Measurements from ENCODE around the gene ASZ1.

The ASZ1 gene

GRCh38 chr7:117385363-117386109, 41.8 kb downstream of the ASZ1 start:
- no peaks in the 10 kb centered on the region for H3K27me3 Mint-ChIP-seq (ENCODE audit: low read depth)
- no peaks in the 10 kb centered on the region for H3K4me1 Mint-ChIP-seq (ENCODE audit: low read depth)
- no peak overlapping the region for H3K27ac Mint-ChIP-seq
- H3K36me3 Mint-ChIP-seq (ENCODE audit: low read depth), result no peaks in the 10 kb centered on the region
- no peak overlapping the region for H3K4me3 Mint-ChIP-seq
- H3K9me3 Mint-ChIP-seq, result peaks cover 4% of the 10 kb centered on the region

GRCh38 chr7:117384688-117385362, 42.5 kb downstream of the ASZ1 start:
- Mint-ChIP-seq H3K4me1 (ENCODE audit: low read depth) (no peaks in the 10 kb centered on the region), H3K36me3 (ENCODE audit: low read depth) (no peaks in the 10 kb centered on the region), H3K4me3 (no peak overlapping the region), H3K27ac (no peak overlapping the region), H3K27me3 (ENCODE audit: low read depth) (no peaks in the 10 kb centered on the region), H3K9me3 (peaks cover 4% of the 10 kb centered on the region)

- H3K36me3 Mint-ChIP-seq (ENCODE audit: low read depth), result no peaks in the 10 kb centered on the region
- no peaks in the 10 kb centered on the region for H3K4me1 Mint-ChIP-seq (ENCODE audit: low read depth)
- H3K27ac Mint-ChIP-seq, result no peak overlapping the region
- no peaks in the 10 kb centered on the region for H3K27me3 Mint-ChIP-seq (ENCODE audit: low read depth)
- H3K9me3 Mint-ChIP-seq, result peaks cover 3% of the 10 kb centered on the region
- H3K4me3 Mint-ChIP-seq, result no peak overlapping the region
Observed at GRCh38 chr7:117383483-117384189, 43.7 kb downstream of the ASZ1 start.

- H3K27me3 Mint-ChIP-seq (ENCODE audit: low read depth), result no peaks in the 10 kb centered on the region
- no peak overlapping the region for H3K27ac Mint-ChIP-seq
- no peaks in the 10 kb centered on the region for H3K9me3 Mint-ChIP-seq
- no peaks in the 10 kb centered on the region for H3K4me1 Mint-ChIP-seq (ENCODE audit: low read depth)
- no peak overlapping the region for H3K4me3 Mint-ChIP-seq
- no peaks in the 10 kb centered on the region for H3K36me3 Mint-ChIP-seq (ENCODE audit: low read depth)
Observed at GRCh38 chr7:117383046-117383445, 44.2 kb downstream of the ASZ1 start.

- H3K27ac Mint-ChIP-seq, result no peak overlapping the region
- no peaks in the 10 kb centered on the region for H3K27me3 Mint-ChIP-seq (ENCODE audit: low read depth)
- H3K4me3 Mint-ChIP-seq, result no peak overlapping the region
- H3K4me1 Mint-ChIP-seq (ENCODE audit: low read depth), result no peaks in the 10 kb centered on the region
- no peaks in the 10 kb centered on the region for H3K36me3 Mint-ChIP-seq (ENCODE audit: low read depth)
- no peaks in the 10 kb centered on the region for H3K9me3 Mint-ChIP-seq
Observed at GRCh38 chr7:117381362-117381761, 45.9 kb downstream of the ASZ1 start.

- no peak overlapping the region for H3K4me3 Mint-ChIP-seq
- H3K27ac Mint-ChIP-seq, result no peak overlapping the region
- no peaks in the 10 kb centered on the region for H3K27me3 Mint-ChIP-seq (ENCODE audit: low read depth)
- H3K4me1 Mint-ChIP-seq (ENCODE audit: low read depth), result no peaks in the 10 kb centered on the region
- no peaks in the 10 kb centered on the region for H3K9me3 Mint-ChIP-seq
- no peaks in the 10 kb centered on the region for H3K36me3 Mint-ChIP-seq (ENCODE audit: low read depth)
Observed at GRCh38 chr7:117375380-117375779, 51.9 kb downstream of the ASZ1 start.

DNA sequence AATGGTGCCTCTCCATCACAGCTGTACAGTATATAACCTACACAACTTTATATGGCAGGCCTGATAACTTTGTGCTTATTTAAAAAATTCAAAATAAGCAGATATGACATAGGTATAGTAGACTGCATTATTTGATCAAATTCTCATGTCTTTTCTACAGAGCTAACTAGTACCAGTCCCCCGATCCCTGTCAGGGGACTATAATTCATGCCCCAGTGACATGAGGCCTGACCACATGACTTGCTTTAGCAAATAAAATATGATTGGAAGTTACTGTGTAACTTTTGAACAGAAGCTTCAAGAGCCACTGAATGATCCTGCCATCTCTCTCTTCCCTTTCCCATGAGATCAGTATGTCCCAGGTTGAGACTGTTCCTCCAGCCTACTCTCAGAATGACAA, 55.2 kb downstream of the ASZ1 start:
- no peak overlapping the region for H3K4me3 Mint-ChIP-seq
- no peaks in the 10 kb centered on the region for H3K4me1 Mint-ChIP-seq (ENCODE audit: low read depth)
- no peaks in the 10 kb centered on the region for H3K36me3 Mint-ChIP-seq (ENCODE audit: low read depth)
- no peaks in the 10 kb centered on the region for H3K27me3 Mint-ChIP-seq (ENCODE audit: low read depth)
- no peak overlapping the region for H3K27ac Mint-ChIP-seq
- H3K9me3 Mint-ChIP-seq, result no peaks in the 10 kb centered on the region

GRCh38 chr7:117364339-117365080, 62.8 kb downstream of the ASZ1 start:
- Mint-ChIP-seq H3K4me3 (no peak overlapping the region), H3K9me3 (no peaks in the 10 kb centered on the region), H3K4me1 (ENCODE audit: low read depth) (no peaks in the 10 kb centered on the region), H3K27ac (no peak overlapping the region), H3K36me3 (ENCODE audit: low read depth) (no peaks in the 10 kb centered on the region), H3K27me3 (ENCODE audit: low read depth) (no peaks in the 10 kb centered on the region)

DNA sequence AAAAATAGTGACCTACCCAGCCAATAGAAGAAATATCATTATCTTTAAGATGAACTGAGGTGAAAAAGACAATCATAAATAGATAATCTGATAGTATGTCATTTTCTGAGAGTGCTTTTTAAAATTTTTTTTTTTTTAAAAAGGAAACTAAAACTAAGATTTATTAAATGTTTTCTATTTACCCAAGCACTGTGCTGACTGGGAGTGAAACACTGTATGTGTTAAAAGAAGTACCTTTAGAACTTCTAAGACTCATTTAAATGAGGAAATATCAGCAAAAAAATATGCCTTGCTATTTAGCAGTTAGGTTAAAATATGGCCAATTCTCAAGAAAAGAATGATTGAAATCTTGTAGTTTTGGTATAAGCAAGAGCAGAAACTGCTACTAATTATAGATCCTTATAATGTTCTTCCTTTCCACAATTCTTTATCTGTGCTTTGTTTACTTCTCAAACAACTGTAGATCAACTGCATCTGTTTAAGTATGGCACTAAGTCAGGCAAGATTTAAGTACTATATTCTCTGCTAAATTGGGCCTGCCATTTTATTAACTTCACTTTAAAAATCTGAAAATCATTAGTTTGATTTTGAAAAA, 64.9 kb downstream of the ASZ1 start:
- H3K9me3 Mint-ChIP-seq, result no peaks in the 10 kb centered on the region
- H3K4me3 Mint-ChIP-seq, result no peak overlapping the region
- H3K27ac Mint-ChIP-seq, result no peak overlapping the region
- no peaks in the 10 kb centered on the region for H3K27me3 Mint-ChIP-seq (ENCODE audit: low read depth)
- no peaks in the 10 kb centered on the region for H3K36me3 Mint-ChIP-seq (ENCODE audit: low read depth)
- no peaks in the 10 kb centered on the region for H3K4me1 Mint-ChIP-seq (ENCODE audit: low read depth)

DNA sequence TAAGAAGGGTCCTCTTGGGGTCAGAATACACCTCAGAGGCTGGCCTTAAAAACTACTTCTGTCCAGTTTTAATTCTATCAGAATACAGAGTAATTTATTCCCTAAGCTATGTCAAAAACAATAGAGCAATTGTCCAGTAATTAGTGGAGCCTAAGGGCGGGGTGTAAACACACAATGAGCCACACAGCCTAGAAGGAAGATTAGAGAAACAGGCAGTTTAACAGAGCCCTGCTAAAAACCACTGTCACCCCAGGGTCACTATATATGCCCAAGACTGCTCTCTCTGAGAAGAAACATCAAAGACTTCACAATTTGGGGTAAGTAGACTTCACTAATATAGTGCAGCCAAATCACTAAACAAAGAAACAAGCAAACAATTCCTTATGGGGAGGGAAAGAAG, 77.3 kb downstream of the ASZ1 start:
- Mint-ChIP-seq H3K27me3 (ENCODE audit: low read depth) (no peaks in the 10 kb centered on the region), H3K4me3 (no peak overlapping the region), H3K27ac (no peak overlapping the region), H3K36me3 (ENCODE audit: low read depth) (no peaks in the 10 kb centered on the region), H3K9me3 (no peaks in the 10 kb centered on the region), H3K4me1 (ENCODE audit: low read depth) (no peaks in the 10 kb centered on the region)

DNA sequence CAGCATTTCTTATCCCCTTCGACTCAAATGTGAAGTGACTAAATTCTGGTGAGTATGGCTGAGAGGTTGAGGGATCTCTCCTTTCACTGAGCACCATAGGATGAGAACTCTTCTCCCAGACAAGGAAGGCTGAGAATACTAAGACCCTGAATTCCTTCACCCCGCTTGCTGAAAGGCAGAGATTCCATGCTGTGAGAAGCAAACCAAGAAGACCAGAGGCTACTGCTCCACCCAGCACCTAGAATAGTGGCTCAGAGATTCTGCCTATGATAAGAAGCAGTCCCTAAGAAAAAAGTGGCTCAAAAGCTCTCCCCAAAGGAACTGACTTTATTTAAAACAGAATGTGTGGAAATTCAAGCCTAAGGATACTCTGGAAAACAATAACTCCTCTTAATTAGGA, 77.7 kb downstream of the ASZ1 start:
- no peak overlapping the region for H3K27ac Mint-ChIP-seq
- H3K27me3 Mint-ChIP-seq (ENCODE audit: low read depth), result no peaks in the 10 kb centered on the region
- H3K9me3 Mint-ChIP-seq, result no peaks in the 10 kb centered on the region
- H3K4me1 Mint-ChIP-seq (ENCODE audit: low read depth), result no peaks in the 10 kb centered on the region
- H3K4me3 Mint-ChIP-seq, result no peak overlapping the region
- no peaks in the 10 kb centered on the region for H3K36me3 Mint-ChIP-seq (ENCODE audit: low read depth)

DNA sequence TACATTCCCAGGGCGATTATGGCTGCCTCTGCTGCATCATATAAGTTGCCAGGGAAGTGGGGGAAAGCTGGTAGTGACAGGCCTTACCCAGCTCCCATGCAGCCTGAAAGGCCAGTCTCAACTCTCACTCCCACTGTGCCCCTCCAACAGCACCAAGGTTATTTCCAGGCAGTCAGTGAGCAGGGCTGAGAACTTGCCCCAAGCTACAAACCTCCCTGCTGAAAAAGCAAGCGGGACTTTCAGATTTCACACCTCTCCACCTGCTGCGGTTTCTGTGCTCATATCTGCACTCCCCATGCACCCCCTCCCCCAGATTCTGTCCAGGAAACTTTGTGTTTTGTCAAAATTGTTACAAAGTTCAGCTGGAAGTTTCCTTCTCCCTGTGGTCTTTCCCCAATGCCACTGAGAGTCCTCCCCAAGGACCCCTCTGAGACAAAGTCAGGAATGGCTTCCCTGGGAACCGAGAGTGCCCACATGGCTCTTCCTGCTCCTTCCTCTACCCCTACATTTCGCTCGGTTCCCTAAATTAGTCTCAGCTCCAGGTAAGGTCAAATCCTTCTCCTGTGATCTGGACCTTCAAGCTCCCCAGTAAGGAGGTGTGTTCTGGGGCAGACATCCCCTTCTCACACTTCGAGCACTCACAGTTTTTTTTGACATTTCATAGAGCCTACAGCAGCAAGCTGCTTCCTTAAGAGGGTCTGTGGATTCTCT, 79.2 kb downstream of the ASZ1 start:
- Mint-ChIP-seq H3K9me3 (no peaks in the 10 kb centered on the region), H3K4me3 (no peak overlapping the region), H3K27me3 (ENCODE audit: low read depth) (no peaks in the 10 kb centered on the region), H3K36me3 (ENCODE audit: low read depth) (no peaks in the 10 kb centered on the region), H3K4me1 (ENCODE audit: low read depth) (no peaks in the 10 kb centered on the region), H3K27ac (no peak overlapping the region)

- no peaks in the 10 kb centered on the region for H3K9me3 Mint-ChIP-seq
- H3K36me3 Mint-ChIP-seq (ENCODE audit: low read depth), result no peaks in the 10 kb centered on the region
- H3K4me1 Mint-ChIP-seq (ENCODE audit: low read depth), result no peaks in the 10 kb centered on the region
- H3K27ac Mint-ChIP-seq, result no peak overlapping the region
- H3K4me3 Mint-ChIP-seq, result no peak overlapping the region
- no peaks in the 10 kb centered on the region for H3K27me3 Mint-ChIP-seq (ENCODE audit: low read depth)
Observed at GRCh38 chr7:117347480-117347879, 79.8 kb downstream of the ASZ1 start.

- no peaks in the 10 kb centered on the region for H3K36me3 Mint-ChIP-seq (ENCODE audit: low read depth)
- no peaks in the 10 kb centered on the region for H3K4me1 Mint-ChIP-seq (ENCODE audit: low read depth)
- no peaks in the 10 kb centered on the region for H3K27me3 Mint-ChIP-seq (ENCODE audit: low read depth)
- no peak overlapping the region for H3K4me3 Mint-ChIP-seq
- H3K9me3 Mint-ChIP-seq, result no peaks in the 10 kb centered on the region
- H3K27ac Mint-ChIP-seq, result no peak overlapping the region
Observed at GRCh38 chr7:117346161-117346560, 81.1 kb downstream of the ASZ1 start.
